RPMI7951 (cell line): ENCODE results near the gene RIMBP2. TPM values are rescaled to one million over a fixed set of nuclear protein-coding genes. Genes with fewer than 3 reads are reported as not detected.

ENCODE experiments used
- DNase-seq: peaks from one replicate; pipeline ENCODE4 v3.0.0-alpha.2; 2012; ENCODE audit warnings: low read depth
- total RNA-seq: library from RNA; depleted of rRNA; stranded (reverse); fragments of >200 nt; shearing (Covaris generic); gene quantifications from 2 replicates; pipeline ENCODE4 v1.2.3, GENCODE V29; 2014

The RIMBP2 gene
- total RNA-seq, 1 experiment from 2014 or later: not detected

DNA sequence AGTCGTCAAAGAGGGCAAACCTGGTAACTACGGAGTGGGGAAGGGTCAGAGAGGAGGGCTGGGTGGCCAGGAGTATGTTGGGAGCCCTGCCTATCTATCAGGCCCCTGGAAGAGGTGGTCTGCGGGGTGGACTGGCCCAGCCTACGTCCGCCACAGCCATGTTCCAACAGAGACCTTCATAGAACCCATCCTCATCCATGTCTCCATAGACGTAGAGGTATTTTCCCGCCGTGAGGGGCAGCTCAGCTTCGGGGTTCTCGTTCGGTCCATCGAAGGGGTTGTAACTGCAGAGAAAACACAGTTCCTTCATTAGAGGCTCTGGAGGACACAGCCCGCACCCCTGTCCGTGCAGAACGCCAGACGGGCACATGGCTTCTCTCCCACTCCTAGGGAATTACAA is 271.1 kb downstream of the RIMBP2 start:
- no peak for DNase-seq

DNA sequence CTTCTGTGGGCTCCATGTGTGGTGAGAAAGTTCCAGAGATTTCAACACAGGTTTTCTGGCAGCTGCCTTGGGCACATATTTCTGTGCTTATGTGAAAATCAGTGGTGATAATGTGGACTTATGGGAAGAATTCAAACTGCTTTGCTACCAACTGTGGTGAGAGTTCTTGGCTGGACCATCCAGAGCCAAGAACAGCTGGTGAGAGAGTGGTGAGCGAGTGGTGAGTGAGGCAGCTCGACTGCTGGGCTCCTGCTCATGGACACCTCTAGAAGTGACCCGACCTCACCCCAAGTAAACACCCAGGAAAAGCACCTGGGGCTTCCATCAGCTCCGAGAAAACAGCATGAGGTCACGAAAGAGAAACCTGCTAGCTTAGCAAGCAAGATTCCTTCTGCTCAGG is 272.0 kb downstream of the RIMBP2 start:
- DNase-seq: no peak

DNA sequence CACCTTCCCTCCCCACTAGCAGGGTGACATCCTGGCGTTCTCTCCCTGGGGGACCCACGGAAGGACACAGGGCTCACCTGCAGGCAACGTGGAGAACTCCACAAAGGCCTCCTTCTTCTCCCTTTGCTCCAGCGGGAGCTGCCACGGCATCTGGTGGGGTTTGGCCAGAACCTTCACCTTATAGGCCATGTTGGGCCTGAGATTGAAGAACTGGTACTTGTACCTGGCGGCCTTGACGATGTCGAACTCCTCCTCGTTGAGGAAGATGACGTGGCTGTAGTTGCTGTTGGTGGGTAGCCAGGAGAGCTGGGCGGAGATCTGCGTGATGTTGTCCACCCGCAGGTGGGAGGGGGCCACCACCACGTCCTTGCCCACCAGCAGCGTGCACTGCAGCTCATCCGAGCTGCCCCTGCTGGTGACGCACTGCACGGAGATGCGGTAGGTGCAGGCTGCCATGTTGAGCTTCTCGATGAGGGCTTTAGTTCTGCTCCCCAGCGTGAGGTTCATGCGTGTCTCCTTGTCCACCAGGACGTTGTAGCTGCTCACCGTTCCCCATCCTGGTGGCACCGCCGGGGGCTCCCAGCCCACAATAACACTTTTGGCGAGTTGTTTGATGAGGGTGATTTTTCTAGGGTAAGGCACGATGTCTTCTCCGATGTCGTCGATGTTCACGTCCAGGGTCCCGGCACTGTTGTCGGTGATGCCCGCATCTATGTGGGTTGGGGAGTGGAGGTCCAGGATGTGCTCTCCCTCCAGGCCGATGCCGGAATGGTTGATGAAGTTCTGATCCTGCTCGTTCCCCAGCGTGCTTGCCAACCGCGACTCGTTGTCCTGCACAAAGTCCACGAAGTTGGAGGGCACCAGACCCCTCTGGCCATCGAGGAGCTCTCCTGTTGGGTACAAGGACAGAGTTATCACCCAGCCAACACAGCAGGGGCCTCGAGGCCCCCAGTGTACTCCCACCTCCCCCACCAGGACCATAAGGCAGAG is 274.0 kb downstream of the RIMBP2 start:
- no peak for DNase-seq

DNA sequence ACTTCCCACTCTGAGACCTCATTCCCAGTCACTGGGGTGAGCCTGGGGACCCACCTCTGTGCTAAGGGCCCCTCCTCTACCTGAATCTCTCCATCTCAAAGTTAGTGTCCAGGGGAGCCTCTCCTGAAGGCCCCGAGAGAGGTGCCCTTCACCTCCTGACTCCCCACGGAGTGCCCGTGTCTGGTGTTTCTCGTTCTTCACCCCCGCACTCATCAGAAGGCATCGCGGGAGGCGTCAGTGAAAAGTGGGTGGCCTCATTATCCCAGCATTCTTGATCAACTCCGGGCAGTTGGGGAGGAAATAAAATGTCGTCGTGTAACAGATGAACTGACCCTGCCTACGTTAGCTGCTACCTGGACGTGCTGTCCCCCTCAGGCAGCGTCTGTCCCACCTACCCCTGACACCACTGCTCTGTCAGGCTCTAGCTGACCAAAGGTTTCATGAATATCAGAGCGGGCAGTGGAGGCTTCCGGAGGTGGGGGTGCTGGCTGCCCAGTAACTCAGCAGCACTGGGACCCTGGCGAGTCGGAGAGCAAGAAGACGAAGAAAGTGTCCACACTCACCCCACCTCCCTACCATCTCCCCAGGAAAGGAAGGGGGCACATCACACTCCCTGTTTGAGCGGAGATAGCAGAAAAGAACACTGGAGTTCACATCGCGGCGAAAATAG is 275.6 kb downstream of the RIMBP2 start:
- DNase-seq: no peak

DNA sequence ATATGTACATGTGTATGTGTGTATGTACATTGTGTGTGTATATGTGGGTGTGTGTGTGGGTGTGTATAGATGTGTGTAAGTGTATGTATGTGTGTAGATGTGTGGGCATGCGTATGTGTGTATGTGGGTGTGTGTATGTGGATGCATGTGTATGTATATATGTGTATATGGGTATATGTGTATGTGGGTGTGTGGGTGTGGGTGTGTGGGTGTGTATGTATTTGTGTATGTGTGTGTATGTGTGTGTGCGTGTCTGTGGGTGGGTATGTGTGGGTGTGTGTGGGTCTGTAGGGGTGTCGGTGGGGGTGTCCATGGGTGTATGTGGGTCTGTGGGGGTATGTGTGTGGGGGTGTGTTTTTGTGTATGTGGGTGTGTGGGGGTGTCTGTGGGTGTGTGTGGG is 276.8 kb downstream of the RIMBP2 start:
- DNase-seq: no peak

DNA sequence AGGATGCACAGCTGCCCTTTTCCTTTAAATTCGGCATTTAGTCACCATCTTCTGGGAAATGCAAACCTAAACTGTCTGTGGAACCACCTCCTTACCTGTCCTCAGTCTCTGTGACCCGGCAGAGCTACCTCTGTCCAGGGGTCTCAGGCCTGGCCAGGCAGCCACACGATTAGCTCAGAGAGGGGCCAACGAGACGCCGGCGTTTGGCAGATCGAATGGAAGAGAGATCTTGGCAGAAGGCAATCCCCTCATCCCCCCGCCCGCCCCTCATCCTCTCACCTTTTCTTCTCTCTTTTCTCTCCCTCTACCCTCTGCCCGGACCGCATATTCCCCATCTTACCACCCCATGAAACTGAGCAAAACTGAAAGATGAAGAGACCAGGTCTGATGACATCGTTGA is 277.4 kb downstream of the RIMBP2 start:
- DNase-seq: no peak

DNA sequence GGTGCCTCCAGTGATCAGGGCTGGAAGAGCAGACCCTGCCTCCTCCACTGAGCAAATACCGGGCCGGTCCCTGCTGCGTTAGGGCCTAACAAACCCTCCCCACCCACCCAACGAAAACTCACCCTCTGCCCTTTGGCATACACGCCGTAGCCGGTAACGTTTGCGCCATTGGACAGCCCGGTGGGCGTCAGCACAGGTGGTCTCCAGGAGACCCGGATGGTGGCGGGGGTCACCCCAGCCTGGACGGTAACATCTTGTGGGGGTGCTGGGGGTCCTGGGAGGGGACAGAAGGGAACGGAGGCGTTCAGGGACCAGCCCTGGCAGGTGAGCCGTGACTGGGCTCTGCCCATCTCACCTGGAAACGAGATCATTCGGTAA is 277.9 kb downstream of the RIMBP2 start:
- no peak for DNase-seq

DNA sequence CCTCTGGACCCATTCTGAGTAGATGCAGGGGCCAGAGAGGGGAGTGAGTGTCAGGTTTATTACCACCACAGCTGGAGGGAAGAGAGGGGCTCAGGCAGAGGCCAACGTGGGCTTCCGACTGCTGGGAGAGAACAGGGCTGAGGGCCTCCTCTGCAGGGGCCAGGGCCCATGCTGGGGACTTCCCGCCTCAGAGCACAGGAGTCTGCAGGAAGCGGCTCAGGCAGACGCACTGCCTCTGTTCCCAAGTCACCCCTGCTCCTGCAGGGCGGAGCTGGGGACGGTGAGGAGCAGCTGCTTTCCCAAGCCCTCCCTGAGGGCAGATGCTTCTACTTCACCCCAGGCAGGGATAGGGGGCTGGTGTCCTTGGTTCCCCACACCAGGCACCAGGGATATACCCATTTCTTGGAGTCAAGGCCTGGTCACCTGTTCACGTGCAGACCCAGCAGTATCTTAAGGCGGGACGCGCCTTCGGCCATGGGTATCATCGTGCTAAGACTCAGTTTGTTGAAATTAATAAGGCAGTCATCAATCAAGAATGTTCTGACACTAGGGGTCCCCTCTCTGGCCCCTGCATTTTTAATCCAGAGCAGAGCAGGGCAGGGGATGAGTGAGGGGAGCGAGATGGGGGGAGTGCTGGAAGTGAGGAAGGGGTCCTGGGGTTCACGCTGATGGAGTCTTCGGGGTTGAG is 278.4 kb downstream of the RIMBP2 start:
- no peak for DNase-seq

DNA sequence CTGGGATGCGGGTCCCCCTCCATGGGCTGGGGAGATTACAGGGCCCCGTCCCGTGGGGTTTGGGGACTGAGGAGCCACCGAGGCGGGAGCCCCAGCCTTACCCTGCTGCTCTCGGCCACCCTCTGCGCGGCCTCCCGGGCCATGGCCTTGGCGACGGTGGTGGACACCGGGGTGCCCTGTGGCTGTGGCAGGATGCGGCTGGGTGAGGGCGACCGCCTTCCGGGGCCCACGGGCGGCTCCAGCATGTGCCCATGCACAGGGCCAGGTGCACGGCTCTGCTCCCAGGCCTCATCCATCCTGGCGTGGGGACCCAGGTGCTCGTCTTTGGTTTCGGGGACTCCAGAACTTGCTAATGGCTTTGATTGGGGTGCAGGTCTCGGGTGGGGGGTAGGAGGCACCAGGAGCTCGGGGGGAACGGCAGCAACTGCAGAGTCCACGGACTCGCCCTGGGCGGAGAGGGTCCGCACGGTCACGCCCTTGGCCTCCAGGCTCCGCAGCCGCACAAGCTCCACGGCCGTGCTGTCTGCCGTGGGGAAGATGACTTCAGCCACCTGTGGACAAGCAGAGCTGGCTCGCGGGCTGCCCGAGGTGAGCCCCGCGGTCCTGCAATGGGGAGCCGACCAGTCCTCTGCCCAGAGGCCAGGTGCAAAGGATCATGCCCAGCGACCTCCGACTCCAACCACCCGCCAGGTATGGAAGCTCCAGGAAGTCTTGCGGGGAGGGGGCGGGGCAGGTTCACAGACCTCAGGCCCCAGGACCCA is 279.2 kb downstream of the RIMBP2 start:
- no peak for DNase-seq

DNA sequence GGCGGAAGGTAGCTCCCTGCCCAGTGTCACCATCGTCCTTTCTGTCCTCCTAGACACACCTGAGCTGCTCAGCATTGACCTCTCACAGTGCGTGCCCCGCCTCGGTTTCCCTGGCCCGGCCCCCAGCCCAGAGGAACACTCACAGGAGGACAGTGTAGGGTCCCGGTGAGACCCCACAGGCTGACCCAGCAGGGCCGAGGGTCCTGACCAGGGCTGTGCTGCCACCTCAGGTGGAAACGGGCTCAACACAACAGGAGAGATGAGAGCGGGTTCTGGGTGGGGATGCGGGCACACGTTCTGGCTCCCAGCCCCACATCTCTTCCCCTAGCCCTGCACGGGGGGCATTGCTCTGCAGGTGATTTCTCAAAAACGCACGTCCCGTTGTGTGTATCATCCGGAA is 280.3 kb downstream of the RIMBP2 start:
- no peak for DNase-seq

DNA sequence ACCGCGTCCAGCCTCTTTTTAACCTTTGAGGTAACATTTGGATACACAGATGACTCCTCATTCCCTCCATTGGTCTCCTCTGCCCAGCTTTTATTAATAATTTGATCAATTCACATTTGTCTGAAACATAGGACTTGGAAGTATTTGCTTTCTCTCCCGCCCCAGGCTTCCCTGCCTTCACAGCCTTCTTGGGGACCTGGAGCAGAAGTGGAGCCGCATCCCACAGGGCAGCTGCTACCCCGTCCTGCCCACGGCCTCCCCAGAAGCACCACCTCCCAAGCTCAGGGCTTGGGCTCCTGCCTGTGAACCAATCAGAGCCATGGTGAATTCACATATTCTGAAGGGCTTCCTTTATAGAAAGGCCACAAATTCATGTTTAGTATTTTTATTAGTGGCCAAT is 280.8 kb downstream of the RIMBP2 start:
- DNase-seq: no peak

DNA sequence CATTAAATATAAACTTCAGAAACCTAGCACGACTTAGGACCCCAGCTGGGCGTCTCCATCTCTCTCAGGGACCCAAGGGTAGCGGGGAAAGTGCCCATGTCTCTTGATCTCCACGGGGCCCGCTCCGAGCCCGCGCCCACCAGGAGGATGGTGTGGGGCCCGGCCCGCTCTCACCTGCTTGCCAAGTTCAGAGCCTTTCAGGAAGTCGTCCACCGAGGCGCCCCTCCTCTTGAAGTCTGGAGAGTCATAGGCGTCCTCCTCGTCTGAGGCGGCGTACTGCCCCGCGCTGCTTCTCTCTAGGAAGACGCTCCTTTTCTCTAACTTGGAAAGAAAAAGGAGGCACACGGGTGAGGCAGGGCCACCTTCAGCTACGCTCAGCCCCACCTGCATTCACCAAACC is 281.5 kb downstream of the RIMBP2 start:
- DNase-seq: no peak

DNA sequence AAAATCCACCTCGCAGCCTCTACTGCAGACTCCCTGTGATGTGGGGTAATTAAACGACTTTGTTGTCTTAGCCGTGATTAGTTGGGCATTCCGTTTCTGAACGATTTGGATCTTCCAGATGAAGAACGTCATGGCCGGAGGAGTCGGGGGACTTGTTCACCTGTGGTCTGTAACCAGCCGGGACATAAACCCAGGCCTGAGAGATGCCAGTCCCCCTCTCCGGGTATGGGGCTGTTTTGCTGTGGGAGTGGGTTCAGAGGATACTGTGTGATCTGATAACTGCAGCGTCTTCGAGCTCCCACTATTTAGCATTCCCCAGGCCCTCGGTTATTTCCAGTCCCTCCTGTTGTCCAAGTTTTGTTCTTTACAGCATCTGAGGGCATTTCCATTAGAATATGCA is 282.3 kb downstream of the RIMBP2 start:
- no peak for DNase-seq

DNA sequence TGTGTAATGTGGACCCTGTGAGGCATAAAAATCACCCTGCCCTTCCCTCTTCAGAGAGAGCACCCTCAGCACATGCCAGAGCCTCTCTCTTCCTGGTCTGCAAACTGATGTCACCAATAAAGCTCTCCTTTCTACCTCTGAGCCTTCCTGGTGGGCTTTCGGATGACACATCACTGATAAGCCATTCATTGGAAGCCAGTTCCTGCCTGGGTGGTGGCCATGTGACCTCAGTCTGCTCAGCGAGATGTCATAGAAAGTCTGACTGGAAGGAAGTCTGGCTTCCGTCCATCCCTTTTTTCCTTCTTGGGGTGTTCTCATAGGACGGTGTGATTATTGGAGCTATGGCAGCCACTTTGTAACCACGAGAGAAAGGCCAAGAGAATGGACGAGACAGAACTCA is 282.7 kb downstream of the RIMBP2 start:
- no peak for DNase-seq

DNA sequence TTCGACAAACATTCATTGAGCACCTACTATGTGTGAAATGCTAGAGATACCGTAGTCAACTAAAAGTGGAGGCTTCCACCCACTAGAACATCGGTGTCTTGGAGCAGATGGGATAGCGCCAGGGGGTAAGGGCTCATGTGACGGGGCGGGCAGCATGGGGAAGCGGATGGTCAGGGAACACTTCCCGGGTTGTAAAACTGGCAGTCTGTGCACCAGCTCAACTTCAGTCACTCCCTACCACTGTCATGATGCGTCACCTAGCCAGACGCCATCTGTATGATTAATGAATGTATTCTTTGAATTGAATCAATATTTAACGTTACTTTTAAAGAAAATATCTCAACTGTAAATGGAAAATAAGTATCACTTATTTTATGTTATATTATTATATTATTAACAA is 284.9 kb downstream of the RIMBP2 start:
- DNase-seq: no peak

DNA sequence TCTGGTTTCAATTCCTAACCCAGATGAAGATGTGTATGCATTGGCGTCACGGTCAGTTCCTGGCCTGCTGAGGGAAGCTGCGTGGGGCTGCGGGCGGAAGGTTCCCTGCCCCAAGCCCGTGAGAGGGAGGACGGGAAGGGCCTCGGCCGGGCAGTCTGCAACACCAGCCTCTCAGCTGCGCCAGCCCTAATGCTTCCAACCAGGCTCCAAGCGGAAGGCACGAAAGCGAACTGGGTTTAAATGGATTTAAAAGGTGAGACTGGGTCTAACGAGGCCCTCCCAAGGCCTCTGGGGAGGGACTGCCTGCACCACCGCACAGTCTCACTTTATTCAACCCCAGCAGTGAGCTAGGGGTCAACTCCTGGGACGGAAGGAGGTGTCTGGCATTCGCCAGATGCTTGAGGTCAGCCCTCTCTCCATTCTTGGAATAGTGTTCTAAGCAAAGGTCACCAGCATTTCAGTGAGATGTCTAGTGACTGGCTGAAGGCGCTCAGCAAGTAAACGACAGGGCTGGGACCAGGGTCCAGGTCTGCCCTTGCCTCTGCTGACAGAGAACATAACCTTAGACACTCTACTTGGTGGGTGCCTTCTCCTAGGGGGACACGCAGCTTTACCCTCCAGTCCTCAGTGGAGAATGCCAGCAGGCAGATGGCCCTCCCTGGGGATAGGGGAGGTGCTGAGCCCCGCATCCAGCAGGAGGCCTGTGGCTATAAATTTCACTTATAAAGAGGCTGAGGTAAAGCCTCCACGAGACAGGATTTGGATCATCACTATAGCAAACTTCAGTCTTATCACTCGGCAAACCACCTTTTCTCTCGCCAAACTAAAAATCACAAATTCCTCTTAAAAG is 286.2 kb downstream of the RIMBP2 start:
- DNase-seq: no peak

DNA sequence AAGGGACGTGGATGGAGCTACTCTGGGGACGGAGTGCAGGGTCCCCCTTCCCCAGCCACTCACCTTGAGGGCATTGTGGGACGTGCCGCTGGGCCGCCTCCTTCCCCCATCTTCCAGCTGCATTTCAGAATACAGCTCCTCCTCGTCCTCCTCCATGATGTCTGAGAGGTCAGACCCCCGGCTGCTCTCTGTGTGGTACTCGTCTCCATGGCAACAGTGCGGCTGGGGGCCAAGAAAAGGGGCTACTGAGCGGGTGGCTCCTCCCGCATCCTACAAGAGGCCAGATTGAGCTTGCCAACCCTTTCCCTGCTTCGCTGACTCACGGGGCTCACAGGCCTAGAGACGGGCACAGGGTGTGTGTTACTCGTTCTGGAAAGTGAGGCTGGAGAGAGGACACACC is 288.0 kb downstream of the RIMBP2 start:
- DNase-seq: no peak

DNA sequence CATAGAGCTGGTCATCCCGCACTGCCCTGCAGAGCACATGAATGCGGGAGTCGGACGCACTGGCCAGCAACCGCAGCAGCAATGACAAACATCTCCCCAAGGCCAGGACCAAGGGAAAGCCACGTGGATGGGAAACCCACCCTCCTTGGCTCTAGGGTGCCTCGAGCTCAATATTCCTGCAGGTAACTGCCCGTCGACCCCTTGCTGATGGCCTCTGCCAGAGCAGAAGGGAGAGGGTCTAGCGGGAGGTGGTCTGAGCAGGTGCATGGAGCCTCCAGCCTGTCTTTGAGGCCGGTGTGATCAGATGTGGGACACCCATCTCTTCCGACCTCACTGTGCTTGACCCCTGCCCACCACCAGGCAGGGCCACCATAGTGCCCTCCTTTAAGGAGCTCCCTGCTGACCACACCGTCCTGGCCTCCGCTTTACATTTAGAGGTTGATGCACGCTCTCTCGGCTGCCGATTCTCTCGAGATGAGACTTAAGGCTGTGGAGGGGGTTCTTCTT is 288.7 kb downstream of the RIMBP2 start:
- no peak for DNase-seq

DNA sequence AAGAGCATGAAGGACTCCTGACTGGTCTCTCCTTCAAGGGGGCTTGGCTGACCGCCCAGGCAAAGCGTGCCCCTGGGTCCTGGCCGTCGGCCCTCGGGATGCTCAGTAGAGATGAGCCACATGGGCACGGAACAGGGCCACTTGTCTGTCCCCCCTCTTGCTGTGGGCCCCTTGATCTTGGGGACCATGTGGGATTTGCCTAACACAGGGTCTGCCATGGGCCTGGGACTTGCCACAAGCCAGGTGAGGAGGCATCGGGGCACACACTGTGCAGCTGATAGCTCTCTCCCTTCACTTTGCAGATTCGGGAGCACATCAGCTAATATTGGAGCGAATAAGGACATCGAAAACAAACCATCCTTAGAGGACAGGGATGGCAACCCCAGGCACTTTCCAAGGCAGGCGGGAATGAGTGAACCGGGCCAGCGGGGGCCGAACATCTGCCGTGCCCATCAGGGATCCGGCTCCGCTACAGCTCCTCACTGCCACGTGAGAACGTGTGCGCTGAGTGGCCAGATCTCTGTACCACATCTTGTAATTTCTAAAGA is 290.3 kb downstream of the RIMBP2 start:
- no peak for DNase-seq
